Transverse colon (tissue), 4 donors: Measurements from ENCODE around the gene GIMAP8. TPM values are rescaled to one million over a fixed set of nuclear protein-coding genes. Genes with fewer than 3 reads are reported as not detected.

Experiments used
- DNase-seq: peaks from one replicate; pipeline ENCODE4 v3.0.0-alpha.2; 2019
- H3K27ac ChIP-seq, 4 donors: fragments of 200-600 bp; sonication (generic); 2 replicates each; pipeline ENCODE4 v1.5.1; 2016 to 2018; ENCODE audit warnings: inconsistent platforms in 4 of 4
- H3K27me3 ChIP-seq: fragments of 200-600 bp; sonication (generic); 2 replicates; pipeline ENCODE4 v1.5.1; 2017; ENCODE audit warnings: inconsistent platforms
- H3K36me3 ChIP-seq, 4 donors: fragments of 200-600 bp; sonication (generic); 2 replicates each; pipeline ENCODE4 v1.5.1; 2017 to 2019; ENCODE audit warnings: inconsistent platforms in 4 of 4
- H3K4me1 ChIP-seq, 4 donors: fragments of 200-600 bp; sonication (generic); 2 replicates each; pipeline ENCODE4 v1.5.1; 2017 to 2020; ENCODE audit warnings: inconsistent platforms in 4 of 4
- H3K4me3 ChIP-seq, 4 donors: fragments of 200-600 bp; sonication (generic); 1 replicate in 1 of 4; 2 replicates in 3 of 4; pipeline versions ENCODE4 v1.5.1 to v1.6.1; 2017 to 2019; ENCODE audit warnings: inconsistent platforms in 4 of 4
- H3K9me3 ChIP-seq, 2 donors: fragments of 200-600 bp; sonication (generic); 2 replicates each; pipeline ENCODE4 v1.5.1; 2017 to 2019; ENCODE audit warnings: inconsistent platforms in 2 of 2
- CTCF ChIP-seq, 5 experiments: fragments of 200-600 bp in 3 of 5; fragments of 450-650 bp in 2 of 5; sonication (generic) in 3 of 5; IDR thresholded peaks; 1 replicate in 2 of 5; 2 replicates in 3 of 5; pipeline ENCODE4 v1.5.1; 2016 to 2017; ENCODE audit warnings: antibody characterized with exemption in 5 of 5, inconsistent platforms in 3 of 5, mild to moderate bottlenecking in 2 of 5, moderate library complexity in 1 of 5
- EP300 ChIP-seq: sonication (generic); formaldehyde crosslinking; IDR thresholded peaks from one replicate; pipeline ENCODE4 v1.6.1; 2017; ENCODE audit warnings: antibody characterized with exemption, low read depth
- POLR2A ChIP-seq: fragments of 450-650 bp; IDR thresholded peaks from one replicate; pipeline ENCODE4 v1.6.1; 2016; ENCODE audit warnings: antibody characterized with exemption, mild to moderate bottlenecking, moderate library complexity
- POLR2AphosphoS5 ChIP-seq, 3 donors: sonication (generic); formaldehyde crosslinking; IDR thresholded peaks; one replicate each; pipeline ENCODE4 v1.6.1; 2016; ENCODE audit warnings: antibody characterized with exemption in 3 of 3
- WGBS, 2 donors: methylation state at CpG; one replicate each; pipeline ENCODE4 v1.1.5; 2018; ENCODE audit warnings: low coverage in 1 of 2; 5-methylcytosine and 5-hydroxymethylcytosine counted together
- in situ Hi-C, 4 donors: fragments of 200-750 bp; cut with MboI; loops; one replicate each; pipeline versions ENCODE4 v1.15.0 to v1.15.1; 2017; ENCODE audit warnings: low sequenced_read_pairs in 3 of 4, low pct_ligation_motif_present in 1 of 4, low pct_unique_long_range_greater_than_20kb in 1 of 4
- intact Hi-C: fragments of 100-400 bp; cut with DNase I; formaldehyde crosslinking; loops from one replicate; pipeline ENCODE4 v1.15.1; 2023; ENCODE audit warnings: low total_unique reads
- total RNA-seq, 4 donors: library from RNA; depleted of rRNA; stranded (reverse); fragments of >200 nt; gene quantifications; one replicate each; pipeline ENCODE4 v1.1.0, GENCODE V29; 2016

GIMAP8 gene
- total RNA-seq, 4 donors from 2014 or later, result 1.5 to 4.3 (median 2.9) TPM

- intact Hi-C loops (no loop called here), in situ Hi-C loops (loop anchor here in 2 of 4 donors (10.0 to 25.0 kb wide), 3 partner anchors 313 to 546 kb away; partner anchors contain the start of genes KCNH2 (in 1 of the 2) and NOS3 (in 1 of the 2))
- Histone ChIP-seq H3K27me3 (no peaks in the 10 kb centered on the region), H3K4me3 (no peak overlapping the region), H3K36me3 (no peaks in the 10 kb centered on the region), H3K4me1 (peaks cover 0 to 6% (median 4%) of the 10 kb centered on the region in 4 donors), H3K27ac (no peak overlapping the region), H3K9me3 (peaks cover 10 to 11% of the 10 kb centered on the region in 2 donors)
- no peak for DNase-seq
- TF ChIP-seq POLR2A (no peak), EP300 (no peak), POLR2AphosphoS5 (IDR thresholded peaks at IDR 0.05) (no peak), CTCF (IDR thresholded peaks at IDR 0.05) (no peak)
Observed at GRCh38 chr7:150441524-150441923, 8.9 kb upstream of the GIMAP8 start.

- in situ Hi-C loops (loop anchor here in 2 of 4 donors (10.0 to 25.0 kb wide), 3 partner anchors 312 to 544 kb away; partner anchors contain the start of genes KCNH2 (in 1 of the 2) and NOS3 (in 1 of the 2)), intact Hi-C loops (no loop called here)
- Histone ChIP-seq H3K4me1 (peaks cover 0 to 11% (median 10%) of the 10 kb centered on the region in 4 donors), H3K27ac (no peak overlapping the region), H3K9me3 (peaks cover 10 to 11% of the 10 kb centered on the region in 2 donors), H3K4me3 (no peak overlapping the region), H3K27me3 (no peaks in the 10 kb centered on the region), H3K36me3 (no peaks in the 10 kb centered on the region)
- no peak for TF ChIP-seq POLR2AphosphoS5 (IDR thresholded peaks at IDR 0.05)
- TF ChIP-seq POLR2A, result no peak
- no peak for TF ChIP-seq CTCF (IDR thresholded peaks at IDR 0.05)
- no peak for TF ChIP-seq EP300
- 95 to 100% methylated on average over 2 to 20 of the region's 20 CpGs for whole genome bisulfite sequencing, 2 donors
- no peak for DNase-seq
Observed at GRCh38 chr7:150442811-150443210, 7.6 kb upstream of the GIMAP8 start.

- TF ChIP-seq POLR2AphosphoS5 (IDR thresholded peaks at IDR 0.05), result no peak
- TF ChIP-seq CTCF (IDR thresholded peaks at IDR 0.05), result no peak
- TF ChIP-seq POLR2A, result no peak
- TF ChIP-seq EP300, result no peak
- intact Hi-C loops, result no loop called here
- 62 to 86% methylated on average over 4 to 18 of the region's 18 CpGs for WGBS, 2 donors
Observed at GRCh38 chr7:150443793-150444540, 6.5 kb upstream of the GIMAP8 start.

GRCh38 chr7:150444674-150445365 lies 5.6 kb upstream of the GIMAP8 start:
- TF ChIP-seq POLR2A (no peak), POLR2AphosphoS5 (IDR thresholded peaks at IDR 0.05) (no peak), CTCF (IDR thresholded peaks at IDR 0.05) (no peak), EP300 (no peak)
- H3K9me3 ChIP-seq, result peaks cover 10 to 11% of the 10 kb centered on the region in 2 donors
- H3K27me3 ChIP-seq, result no peaks in the 10 kb centered on the region
- DNase-seq, result no peak
- in situ Hi-C loops, result loop anchor here in 3 of 4 donors (5.0 to 25.0 kb wide), 4 partner anchors 310 to 542 kb away; partner anchors contain the start of genes KCNH2 (in 1 of the 3) and NOS3 (in 1 of the 3)
- no peaks in the 10 kb centered on the region for H3K36me3 ChIP-seq
- peaks cover 0 to 24% (median 13%) of the 10 kb centered on the region in 4 donors for H3K4me1 ChIP-seq
- no peak overlapping the region for H3K4me3 ChIP-seq
- intact Hi-C loops, result no loop called here
- WGBS, 2 donors, result 85% methylated on average over 7 of the region's 7 CpGs; no CpG with 5 or more reads in 1 of the 2 donors
- no peak overlapping the region for H3K27ac ChIP-seq

More at GRCh38 chr7:150443793-150444540, 6.5 kb upstream of the GIMAP8 start:
- H3K36me3 ChIP-seq, result no peaks in the 10 kb centered on the region
- no peak overlapping the region for H3K27ac ChIP-seq
- H3K27me3 ChIP-seq, result no peaks in the 10 kb centered on the region
- DNase-seq, result no peak
- no peak overlapping the region for H3K4me3 ChIP-seq
- peaks cover 10 to 11% of the 10 kb centered on the region in 2 donors for H3K9me3 ChIP-seq
- H3K4me1 ChIP-seq, result peaks cover 0 to 18% (median 11%) of the 10 kb centered on the region in 4 donors
- in situ Hi-C loops, result loop anchor here in 2 of 4 donors (10.0 to 25.0 kb wide), 3 partner anchors 311 to 543 kb away; partner anchors contain the start of genes KCNH2 (in 1 of the 2) and NOS3 (in 1 of the 2)
